ENCODE measurements around the gene IPCEF1. TPM values are rescaled to one million over a fixed set of nuclear protein-coding genes. Genes with fewer than 3 reads are reported as not detected.

IPCEF1 gene
- total RNA-seq, 1 experiment from 2014 or later, result 0.48 TPM

- Mint-ChIP-seq H3K9me3 (peaks cover 2 to 7% of the 10 kb centered on the region in 2 experiments; a peak in 3 of 5 replicates), H3K27me3 (ENCODE audit: low read depth) (no peaks in the 10 kb centered on the region)
Measured at GRCh38 chr6:154257067-154257466, 99.5 kb downstream of the IPCEF1 start.

More at GRCh38 chr6:154257067-154257466, 99.5 kb downstream of the IPCEF1 start:
- Histone ChIP-seq H2AK5ac (ENCODE audit: insufficient read length, low read length) (no peak overlapping the region), H3K27ac (ENCODE audit: insufficient read length, low read depth, low read length) (no peak overlapping the region), H2BK5ac (ENCODE audit: insufficient read length, low read length) (no peak overlapping the region), H3K79me1 (ENCODE audit: insufficient read depth, low read depth, low read length, poor library complexity, severe bottlenecking) (no peaks in the 10 kb centered on the region), H2BK120ac (ENCODE audit: low read depth, low read length, poor library complexity, severe bottlenecking) (no peak overlapping the region), H3K23ac (ENCODE audit: insufficient read length, low read depth, low read length) (no peak overlapping the region), H3K14ac (ENCODE audit: insufficient read depth, low read length) (no peak overlapping the region), H4K20me1 (ENCODE audit: control insufficient read depth, insufficient read depth, insufficient read length) (no peaks in the 10 kb centered on the region), H4K91ac (ENCODE audit: insufficient read length, low read depth, low read length) (no peak overlapping the region), H2BK20ac (ENCODE audit: low read depth, low read length, poor library complexity, severe bottlenecking) (no peak overlapping the region), H3K9me3 (ENCODE audit: control insufficient read depth, low read depth, low read length) (no peaks in the 10 kb centered on the region), H2AFZ (ENCODE audit: low read length) (no peak overlapping the region), H4K5ac (ENCODE audit: insufficient read length, low read depth, low read length) (no peak overlapping the region), H3K23me2 (ENCODE audit: insufficient read length, low read depth, low read length, poor library complexity, severe bottlenecking) (no peaks in the 10 kb centered on the region), H3K27me3 (ENCODE audit: insufficient read depth, low read length) (no peaks in the 10 kb centered on the region), H2BK12ac (ENCODE audit: insufficient read length, low read depth, low read length) (no peak overlapping the region), H3T11ph (ENCODE audit: low read length) (no peak overlapping the region), H2BK15ac (ENCODE audit: low read depth, low read length) (no peak overlapping the region), H3K4me1 (ENCODE audit: insufficient read depth, low read length) (no peaks in the 10 kb centered on the region), H3K18ac (ENCODE audit: insufficient read length, low read depth, low read length) (no peak overlapping the region), H3K4me2 (ENCODE audit: insufficient read depth, insufficient read length, low read length) (no peak overlapping the region), H3K9ac (ENCODE audit: extremely low read depth, insufficient read length, low read length) (no peak overlapping the region), H3K56ac (ENCODE audit: insufficient read length, low read depth, low read length) (no peak overlapping the region), H3K79me2 (ENCODE audit: insufficient read depth, low read length) (no peaks in the 10 kb centered on the region), H4K8ac (replicated peaks; ENCODE audit: insufficient read length, low read depth, low read length) (no peak overlapping the region), H3K4ac (ENCODE audit: low read depth, low read length) (no peak overlapping the region)
- Mint-ChIP-seq H3K36me3 (ENCODE audit: insufficient read depth in 1 of 3, low read depth in 3 of 3) (peaks cover 0 to 6% (median 2%) of the 10 kb centered on the region in 3 experiments; a peak in 4 of 7 replicates), H3K27ac (peak overlapping the region in 2 of 3 experiments; percentile 24 to 35; a peak in 2 of 7 replicates), H3K4me3 (no peak overlapping the region), H3K4me1 (no peaks in the 10 kb centered on the region)
- no peak for TF ChIP-seq CTCF (conservative IDR thresholded peaks at IDR 0.05)
- WGBS (ENCODE audit: extremely low coverage, insufficient read length, low lambda C conversion rate), result no CpG with 5 or more reads among the region's 1 CpG
- no peak for DNase-seq

Measured in H9 (cell line).